ENCODE results near the gene SART3.
A peak's percentile ranks its signal among the peaks of the same experiment; 100 is the strongest.

GRCh38 chr12:108560752-108561719 lies at the start of gene SART3:
- no peak for TF ChIP-seq CTCF (IDR thresholded peaks at IDR 0.05 in 8 of 11, conservative IDR thresholded peaks at IDR 0.05 in 3 of 11)
- TF ChIP-seq POLR2A (IDR thresholded peaks at IDR 0.05), result peak in 1 of 3 donors; percentile 19
- peak; percentile 81 to 96 (median 91) for TF ChIP-seq POLR2AphosphoS5 (IDR thresholded peaks at IDR 0.05)
